ENCODE data around the gene CCDC188.
A peak's percentile ranks its signal among the peaks of the same experiment; 100 is the strongest.
"Not testable (repeated sequence)": the region's sequence is repeated elsewhere in the genome, so short reads cannot be mapped to it uniquely, and the experiment has no call there.

Gene CCDC188

DNA sequence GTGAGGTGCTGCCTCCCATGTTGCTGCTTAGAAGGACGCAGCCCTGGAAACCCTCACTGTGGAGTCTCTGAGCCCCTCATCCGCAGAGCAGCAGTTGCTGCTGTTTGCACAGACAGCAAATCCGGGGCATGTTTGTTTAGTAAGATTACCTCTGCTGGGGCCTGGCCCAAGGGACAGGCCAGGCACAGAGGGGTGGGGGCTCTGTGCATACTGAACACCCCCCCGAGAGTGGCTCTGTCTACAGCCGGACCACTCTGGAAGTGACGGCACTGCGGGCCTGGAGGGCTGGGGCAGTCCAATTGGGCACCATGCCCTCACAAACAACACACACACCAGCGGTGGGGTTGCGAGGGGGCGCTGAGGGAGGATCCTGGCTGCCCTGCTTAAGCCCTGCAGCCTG lies 22.9 kb upstream of the CCDC188 start:
- in situ Hi-C loops (cut with HindIII; ENCODE audit: low pct_ligation_motif_present, low pct_unique_long_range_greater_than_20kb, low sequenced_read_pairs), result no loop called here
- no peak for DNase-seq

DNA sequence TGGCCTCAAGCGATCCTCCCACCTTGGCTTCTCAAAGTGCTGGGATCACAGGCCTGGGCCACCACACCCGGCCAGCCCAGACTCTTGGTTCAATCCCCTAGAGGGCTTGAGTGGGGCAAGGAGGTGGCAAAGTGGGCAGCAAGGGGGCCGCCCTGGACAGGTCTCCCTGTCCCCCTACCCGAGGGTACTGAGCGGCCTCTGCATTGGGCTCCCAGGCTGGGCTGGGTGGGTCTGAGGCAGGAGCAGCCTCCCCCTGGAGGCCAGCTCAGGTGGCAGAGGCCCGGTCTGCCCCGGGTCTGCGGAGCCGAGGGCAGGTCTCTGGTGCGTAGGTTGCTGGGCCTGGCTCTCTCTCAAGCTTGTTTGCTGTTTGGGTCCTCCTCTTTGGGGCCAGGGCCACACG lies 22.4 kb upstream of the CCDC188 start:
- DNase-seq, result no peak
- in situ Hi-C loops (cut with HindIII; ENCODE audit: low pct_ligation_motif_present, low pct_unique_long_range_greater_than_20kb, low sequenced_read_pairs), result no loop called here

DNA sequence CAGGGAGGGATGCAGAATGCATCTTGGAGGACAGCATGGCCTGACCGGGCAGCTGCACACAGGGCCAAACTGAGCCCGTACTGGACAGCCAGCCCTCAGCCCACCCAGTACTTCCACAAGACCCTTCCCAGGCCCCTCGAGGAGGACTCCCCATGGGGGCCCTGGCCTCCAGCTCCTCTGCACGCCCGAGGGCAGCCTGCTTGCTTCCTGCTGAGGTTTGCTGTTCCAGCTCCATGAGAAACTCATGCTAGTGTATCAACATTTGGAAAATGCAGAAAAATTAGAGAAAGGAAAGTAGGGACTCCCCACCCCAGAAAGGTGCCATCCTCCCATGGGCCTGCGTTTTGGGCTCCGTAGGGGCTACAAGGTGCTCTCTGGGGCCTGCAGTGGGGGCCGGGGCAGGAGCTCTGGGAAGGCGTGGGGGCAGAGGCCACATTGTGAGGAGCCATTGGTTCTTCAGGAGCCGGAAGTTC lies 21.3 kb upstream of the CCDC188 start:
- DNase-seq, result no peak
- in situ Hi-C loops (cut with HindIII; ENCODE audit: low pct_ligation_motif_present, low pct_unique_long_range_greater_than_20kb, low sequenced_read_pairs), result no loop called here

DNA sequence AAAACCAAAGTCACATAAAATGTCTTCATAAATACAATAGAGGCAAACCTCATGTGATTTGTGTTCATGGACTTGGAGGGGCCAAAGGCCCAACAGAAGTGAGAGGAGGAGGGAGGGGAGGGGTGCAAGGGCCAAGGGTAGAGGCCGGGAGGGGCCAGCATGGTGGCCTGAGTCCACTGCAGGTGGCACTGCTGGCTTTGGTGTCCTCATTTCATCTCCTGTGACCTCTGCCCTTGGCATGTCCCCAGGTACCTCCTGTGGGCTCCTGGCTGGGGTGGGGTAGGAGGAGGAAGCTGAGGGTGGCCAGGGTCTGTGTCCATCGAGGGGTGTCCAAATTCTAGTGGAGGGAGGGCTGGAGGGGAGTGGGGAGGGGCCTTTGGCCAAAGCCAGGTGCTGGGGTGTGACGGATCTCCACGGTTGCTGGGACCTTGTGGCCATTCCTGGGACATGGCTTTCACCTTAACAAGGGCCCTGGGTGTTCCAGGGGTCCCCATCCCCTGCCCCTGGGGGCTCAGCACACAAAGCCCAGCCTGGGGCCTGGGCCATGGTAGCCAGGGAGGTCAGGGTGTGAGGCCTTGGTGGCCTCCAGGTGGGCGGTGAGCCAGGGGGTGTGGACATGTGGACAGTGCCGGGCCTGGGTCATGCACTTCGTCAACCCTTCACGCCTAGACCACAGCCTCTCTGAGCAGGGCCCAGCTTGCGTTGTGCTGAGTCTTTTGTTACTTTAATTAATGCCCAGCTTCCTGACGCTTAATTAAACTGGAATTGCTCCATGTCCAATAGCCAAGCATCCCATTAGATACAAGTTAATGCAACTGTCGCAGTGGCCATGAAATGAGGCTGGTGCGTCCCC lies 20.7 kb upstream of the CCDC188 start:
- no peak for DNase-seq
- in situ Hi-C loops (cut with HindIII; ENCODE audit: low pct_ligation_motif_present, low pct_unique_long_range_greater_than_20kb, low sequenced_read_pairs), result no loop called here

DNA sequence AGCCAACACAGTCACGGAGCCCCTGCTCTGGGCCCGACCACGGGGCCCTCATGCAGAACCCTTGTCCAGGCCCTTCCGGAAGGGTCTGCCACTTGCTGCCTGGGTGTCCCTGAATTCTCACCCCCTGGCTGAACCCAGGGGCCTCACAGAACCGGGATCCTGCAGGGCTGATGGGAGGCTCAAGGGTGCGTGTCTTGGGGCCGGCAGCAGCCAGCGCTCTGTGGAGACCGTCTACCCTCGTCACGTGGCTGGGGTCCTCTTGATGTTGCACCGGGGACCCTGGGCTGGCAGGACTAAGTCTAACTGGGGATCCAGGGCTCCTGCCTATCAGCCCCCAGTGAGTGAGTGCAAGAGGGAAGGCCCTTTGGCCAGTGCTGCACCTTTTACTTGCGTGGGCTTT lies 19.3 kb upstream of the CCDC188 start:
- in situ Hi-C loops (cut with HindIII; ENCODE audit: low pct_ligation_motif_present, low pct_unique_long_range_greater_than_20kb, low sequenced_read_pairs), result no loop called here
- DNase-seq, result no peak

DNA sequence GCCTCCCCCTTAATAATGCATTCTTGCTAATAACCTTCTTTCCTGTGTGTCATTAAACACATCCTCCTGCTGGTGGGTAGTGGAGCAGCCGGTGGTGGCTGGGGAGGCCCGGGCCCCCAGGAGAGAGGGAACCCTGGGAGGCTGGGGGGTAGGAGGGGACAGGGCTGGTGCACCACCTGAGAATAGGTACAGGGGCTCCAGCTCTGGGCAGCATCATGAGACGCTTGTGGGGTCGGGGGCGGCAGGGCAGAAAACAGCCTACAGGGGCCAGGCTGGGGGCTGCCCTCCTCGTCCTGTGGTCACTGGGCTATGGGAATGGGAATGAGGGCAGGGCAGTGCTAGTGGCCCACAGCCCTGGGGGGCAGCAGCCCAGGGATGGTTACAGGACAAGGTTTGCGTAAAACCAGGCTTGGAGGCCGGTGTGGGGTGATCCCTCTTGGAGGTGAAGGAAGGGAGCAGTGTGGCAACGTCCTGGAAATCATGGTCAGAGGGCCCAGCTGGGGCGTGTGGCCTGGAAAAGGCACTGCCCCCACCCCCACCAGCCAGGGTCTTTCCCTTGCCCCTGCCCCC lies 18.5 kb upstream of the CCDC188 start:
- DNase-seq, result no peak
- in situ Hi-C loops (cut with HindIII; ENCODE audit: low pct_ligation_motif_present, low pct_unique_long_range_greater_than_20kb, low sequenced_read_pairs), result no loop called here

DNA sequence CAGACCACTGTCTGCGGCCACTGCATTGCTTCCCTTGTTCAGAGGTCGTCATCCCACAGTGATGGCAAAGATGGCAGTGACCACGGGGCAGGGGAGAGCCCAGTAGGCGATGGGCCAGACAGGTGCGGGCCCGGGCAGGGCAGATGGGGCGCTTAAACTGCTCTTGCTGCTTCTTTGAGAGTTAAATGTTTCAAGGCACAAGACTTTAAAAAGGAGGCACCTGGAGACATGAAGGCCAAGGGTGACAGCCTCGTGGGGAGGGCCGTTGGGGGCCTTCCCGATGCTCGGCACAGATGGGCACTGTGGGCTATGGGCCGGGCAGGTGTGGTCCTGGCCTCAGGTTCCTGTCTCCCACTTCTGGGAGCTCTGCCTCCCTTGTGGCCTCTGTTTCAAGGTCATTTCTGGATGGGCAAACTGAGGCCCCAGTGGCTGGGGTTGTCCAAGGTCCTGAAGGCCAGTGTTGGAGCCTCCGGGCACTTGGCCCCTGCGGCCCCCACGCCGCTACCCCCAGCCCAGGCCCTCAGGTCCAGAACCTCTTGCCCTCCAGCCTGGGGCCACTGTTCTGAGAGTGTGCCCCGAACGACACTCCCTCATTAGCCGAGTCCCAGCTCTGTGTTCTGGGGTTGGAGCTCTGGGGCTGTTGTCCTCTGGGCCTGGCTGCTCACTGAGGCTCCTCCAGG lies 16.9 kb upstream of the CCDC188 start:
- in situ Hi-C loops (cut with HindIII; ENCODE audit: low pct_ligation_motif_present, low pct_unique_long_range_greater_than_20kb, low sequenced_read_pairs), result no loop called here
- DNase-seq, result no peak

DNA sequence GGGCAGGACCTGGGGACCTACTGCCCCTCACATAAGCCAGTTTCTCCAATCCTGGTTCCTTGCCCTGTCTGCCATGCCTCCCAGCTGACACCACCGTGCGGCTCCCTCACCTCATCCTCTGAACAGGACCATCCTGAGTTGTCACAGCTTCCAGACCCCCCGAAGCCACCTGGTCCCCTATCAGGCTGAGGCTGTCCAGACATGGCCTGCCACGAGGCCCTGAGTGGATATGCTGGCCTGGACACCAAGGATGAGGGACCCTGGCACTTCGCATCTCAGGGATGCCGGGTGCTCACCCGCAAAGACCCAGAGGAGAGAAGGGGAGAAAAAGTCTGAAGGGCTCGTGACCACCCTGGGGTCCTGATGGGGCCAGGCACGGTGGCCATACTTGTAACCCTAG lies 15.8 kb upstream of the CCDC188 start:
- no peak for DNase-seq
- in situ Hi-C loops (cut with HindIII; ENCODE audit: low pct_ligation_motif_present, low pct_unique_long_range_greater_than_20kb, low sequenced_read_pairs), result no loop called here

DNA sequence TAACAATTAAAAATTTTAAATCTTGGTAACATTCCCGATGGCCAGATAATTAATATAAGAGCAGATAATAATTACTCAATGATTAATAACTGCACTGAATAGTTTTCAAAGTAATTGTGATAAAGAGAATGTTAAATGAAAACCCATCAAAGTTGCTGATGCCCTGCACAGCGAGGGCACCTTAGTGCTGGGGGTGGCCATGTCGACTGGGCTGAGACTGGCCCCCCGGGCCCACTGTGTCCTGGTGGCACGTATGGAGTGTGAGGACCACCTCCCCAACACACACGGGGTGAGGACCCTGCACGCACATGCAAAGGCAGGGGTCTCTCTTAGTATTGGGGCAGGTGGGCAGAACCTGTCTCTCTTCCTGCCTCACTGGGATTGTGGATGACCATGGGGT lies 15.1 kb upstream of the CCDC188 start:
- no peak for DNase-seq
- in situ Hi-C loops (cut with HindIII; ENCODE audit: low pct_ligation_motif_present, low pct_unique_long_range_greater_than_20kb, low sequenced_read_pairs), result no loop called here

DNA sequence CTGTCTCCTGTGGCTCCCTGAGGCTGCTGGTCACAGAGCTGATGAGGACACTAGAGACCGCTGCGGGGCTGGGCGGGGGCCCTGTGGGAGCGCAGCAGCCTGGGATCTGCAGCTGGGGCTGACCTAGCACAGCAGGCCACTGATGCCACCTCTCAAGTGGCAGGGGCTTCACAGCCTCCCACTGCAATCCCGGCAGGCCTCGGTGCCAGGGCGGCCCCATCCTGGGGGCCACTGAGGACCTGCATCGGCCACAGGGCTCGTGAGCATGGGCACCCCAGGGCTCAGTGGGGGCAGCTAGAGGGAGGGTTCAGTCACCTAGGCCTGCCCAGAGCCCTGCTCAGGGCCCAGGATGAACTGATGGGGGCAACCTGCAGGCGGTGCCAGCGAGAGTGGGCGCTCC lies 14.6 kb upstream of the CCDC188 start:
- in situ Hi-C loops (cut with HindIII; ENCODE audit: low pct_ligation_motif_present, low pct_unique_long_range_greater_than_20kb, low sequenced_read_pairs), result no loop called here
- DNase-seq, result no peak

DNA sequence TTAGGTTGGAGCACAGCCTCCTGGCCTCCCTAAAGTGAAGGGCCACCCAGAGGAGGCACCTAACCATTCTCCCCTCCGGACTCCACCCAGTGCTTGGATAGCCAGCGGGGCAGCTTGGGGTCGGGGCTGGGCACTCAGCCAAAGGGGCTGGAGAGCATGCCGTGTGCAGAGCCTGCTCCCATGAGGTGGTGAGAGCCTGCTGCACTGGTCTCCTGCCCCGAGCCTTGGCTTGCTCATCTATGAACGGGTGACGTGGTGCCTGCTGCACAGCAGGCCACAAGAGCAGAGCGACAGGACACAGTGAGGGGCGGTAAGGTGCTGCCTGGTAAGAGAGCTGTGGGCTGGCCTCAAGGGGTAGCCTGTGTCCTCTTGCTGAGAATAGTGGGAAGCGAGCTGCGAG lies 14.0 kb upstream of the CCDC188 start:
- in situ Hi-C loops (cut with HindIII; ENCODE audit: low pct_ligation_motif_present, low pct_unique_long_range_greater_than_20kb, low sequenced_read_pairs), result no loop called here
- no peak for DNase-seq

DNA sequence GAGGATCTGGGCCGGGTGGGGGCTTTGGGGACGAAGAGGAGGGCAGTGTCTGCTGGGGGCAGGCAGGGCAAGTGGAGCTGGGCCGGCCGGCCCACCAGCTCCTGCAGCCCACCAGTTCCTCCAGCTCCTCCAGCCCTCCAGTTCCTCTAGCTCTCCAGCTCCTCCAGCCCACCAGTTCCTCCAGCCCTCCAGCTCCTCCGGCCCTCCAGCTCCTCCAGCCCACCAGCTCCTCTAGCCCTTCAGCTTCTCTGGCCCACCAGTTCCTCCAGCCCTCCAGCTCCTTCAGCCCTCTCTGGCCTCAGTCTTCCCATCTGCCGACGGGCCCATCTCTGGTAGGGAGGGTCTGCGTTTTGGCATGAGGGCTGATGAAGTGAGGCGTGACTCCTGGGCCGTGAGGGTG lies 9.2 kb upstream of the CCDC188 start:
- no peak for DNase-seq
- in situ Hi-C loops (cut with HindIII; ENCODE audit: low pct_ligation_motif_present, low pct_unique_long_range_greater_than_20kb, low sequenced_read_pairs), result no loop called here

DNA sequence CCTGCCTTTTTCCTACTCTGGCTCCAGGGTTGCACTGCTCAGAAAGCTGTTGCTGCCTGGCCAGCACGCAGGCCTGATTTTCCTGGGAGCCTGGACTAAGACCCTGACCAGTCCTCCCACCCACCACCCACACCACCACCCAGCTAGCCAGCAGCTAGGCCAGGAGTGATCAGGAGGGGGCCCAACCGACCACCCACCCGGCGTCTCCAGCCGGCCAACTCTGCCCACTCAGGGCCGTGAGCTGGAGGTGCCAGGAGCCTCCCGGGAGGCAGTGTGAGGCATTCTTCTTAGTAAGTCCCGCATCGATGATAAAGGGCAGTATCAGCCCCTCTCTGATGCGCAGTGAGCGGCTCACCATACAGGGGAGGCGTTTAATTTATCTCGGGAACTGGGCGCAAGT lies 8.7 kb upstream of the CCDC188 start:
- in situ Hi-C loops (cut with HindIII; ENCODE audit: low pct_ligation_motif_present, low pct_unique_long_range_greater_than_20kb, low sequenced_read_pairs), result not testable (repeated sequence)

DNA sequence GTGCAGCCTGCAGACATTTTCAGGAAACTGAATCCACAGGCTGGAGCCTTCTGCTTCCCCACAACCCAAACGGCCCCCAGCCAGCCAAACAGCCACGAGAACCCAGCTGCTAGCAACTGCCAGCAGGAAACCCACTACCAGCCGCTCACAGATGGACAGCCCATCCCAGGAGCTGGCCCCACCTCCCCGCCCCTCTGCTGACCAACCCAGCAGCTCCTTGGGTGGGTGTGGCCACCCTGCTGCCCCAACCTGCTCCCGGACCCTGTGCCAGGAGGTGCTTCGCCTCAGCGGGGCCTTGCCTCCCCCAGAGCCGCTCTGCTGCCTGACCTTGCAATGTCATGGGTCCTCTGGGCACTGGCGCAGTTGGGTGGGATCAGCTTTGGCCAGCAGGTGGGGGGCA lies 8.2 kb upstream of the CCDC188 start:
- in situ Hi-C loops (cut with HindIII; ENCODE audit: low pct_ligation_motif_present, low pct_unique_long_range_greater_than_20kb, low sequenced_read_pairs), result no loop called here
- no peak for DNase-seq

More for the DNA sequence above, 8.7 kb upstream of the CCDC188 start:
- DNase-seq, result not testable (repeated sequence)

DNA sequence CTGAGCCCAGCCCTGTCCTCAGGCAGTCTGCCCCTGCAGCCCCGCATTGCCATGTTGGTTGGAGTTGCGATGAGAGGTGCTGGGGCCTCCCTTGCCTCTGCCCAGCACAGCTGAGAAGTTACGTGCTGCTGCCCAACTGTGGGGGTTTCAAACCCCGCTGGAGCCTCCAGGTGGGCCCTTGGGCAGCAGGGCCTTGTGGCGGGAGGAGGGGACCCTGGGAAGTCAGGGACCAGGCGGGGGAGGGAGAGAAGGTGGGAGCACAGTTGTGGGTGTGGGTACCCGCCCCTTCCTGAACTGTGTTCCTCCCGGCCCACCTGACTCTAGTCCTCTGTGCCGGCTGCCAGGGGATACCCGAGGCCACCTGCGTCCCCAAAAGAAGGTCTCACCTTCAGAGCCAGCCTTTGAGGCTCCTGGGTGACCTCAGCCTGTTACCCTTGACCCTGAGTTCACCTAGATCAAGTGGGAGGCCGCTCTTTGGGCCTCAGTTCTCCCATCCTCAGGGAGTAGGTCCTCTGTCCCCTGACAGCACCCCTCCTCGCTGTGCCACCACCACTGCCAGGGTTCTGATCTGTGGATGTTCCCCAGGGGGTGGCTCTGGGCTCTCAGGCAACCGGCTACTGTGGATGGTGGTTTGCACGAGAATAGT lies 7.7 kb upstream of the CCDC188 start:
- in situ Hi-C loops (cut with HindIII; ENCODE audit: low pct_ligation_motif_present, low pct_unique_long_range_greater_than_20kb, low sequenced_read_pairs), result no loop called here

DNA sequence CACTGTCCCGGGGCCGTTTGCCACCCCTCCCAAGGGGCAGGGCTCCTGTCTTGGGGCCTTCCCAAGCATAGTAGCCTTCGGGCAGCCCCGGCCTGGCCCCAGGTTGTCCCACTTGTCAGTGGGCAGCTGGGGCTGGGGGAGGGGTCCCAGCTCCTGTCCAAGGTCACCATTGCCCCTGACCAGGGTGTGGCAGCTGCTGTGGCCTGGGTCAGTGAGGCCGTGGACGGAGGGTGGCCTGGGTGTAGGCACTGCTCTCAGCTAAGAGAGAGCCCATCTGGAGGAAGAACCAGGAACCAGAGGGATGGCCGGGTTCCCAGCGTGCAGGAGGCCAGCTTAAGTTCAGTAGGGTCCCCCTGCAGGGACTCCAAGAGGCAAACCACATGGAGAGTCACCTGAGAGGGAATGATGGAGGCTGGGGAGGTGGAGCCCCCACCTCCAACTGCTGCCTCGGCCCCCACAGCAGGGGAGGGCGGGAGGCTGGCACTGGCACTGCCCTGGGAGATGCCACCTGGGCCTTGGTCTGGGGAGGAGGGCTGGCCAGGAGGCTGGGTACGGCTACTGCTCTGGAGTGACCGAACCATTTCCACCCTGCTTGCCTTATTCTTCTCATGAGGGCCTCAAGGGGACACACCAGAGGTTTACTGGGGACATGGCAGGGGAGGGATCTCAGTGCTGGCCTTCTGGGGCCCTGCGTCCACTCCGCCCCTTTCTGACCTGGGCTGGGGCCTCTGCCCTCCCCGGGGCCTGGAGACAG lies 6.8 kb upstream of the CCDC188 start:
- DNase-seq, result no peak

More for the DNA sequence above, 7.7 kb upstream of the CCDC188 start:
- DNase-seq, result no peak

DNA sequence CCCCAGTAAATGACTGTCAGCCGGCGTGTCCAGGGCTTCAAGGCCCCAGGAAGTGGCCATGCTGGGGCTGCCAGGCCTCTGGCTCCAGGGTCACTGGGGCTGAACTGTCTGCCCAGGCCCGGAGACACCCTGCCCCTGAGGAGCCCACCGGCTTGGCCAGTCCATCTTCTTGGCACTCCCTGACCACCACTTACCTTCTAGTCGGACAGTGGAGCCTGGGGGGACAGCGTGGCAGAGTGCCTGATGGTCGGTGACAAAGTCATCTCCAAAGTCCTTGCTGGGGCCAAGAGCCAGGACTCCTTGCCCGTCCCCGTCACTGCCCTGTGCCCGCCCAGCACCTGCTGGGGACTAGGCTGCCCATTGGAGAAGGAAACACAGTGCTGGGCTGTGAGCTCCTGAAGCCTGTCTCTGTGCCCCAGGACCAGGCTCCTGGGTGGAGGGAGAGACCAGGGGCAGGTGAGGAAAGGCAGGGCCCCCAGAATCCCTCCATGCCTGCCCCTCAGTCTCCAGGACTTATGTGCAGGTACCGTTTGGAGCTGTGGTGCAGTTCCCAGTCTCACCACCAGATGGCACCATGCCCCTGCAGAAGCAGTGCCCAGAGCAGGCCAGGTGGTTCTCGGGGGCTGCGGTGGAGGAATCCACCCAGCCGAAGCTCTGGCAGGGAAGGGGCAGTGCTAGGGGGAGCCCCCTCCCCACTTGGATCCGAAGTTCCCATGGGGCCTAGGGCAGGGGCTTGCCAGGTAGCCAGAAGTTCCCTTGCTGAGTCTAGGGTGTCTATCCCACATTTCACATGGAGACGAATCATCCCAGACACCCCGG lies 6.0 kb upstream of the CCDC188 start:
- in situ Hi-C loops (cut with HindIII; ENCODE audit: low pct_ligation_motif_present, low pct_unique_long_range_greater_than_20kb, low sequenced_read_pairs), result no loop called here
- peak; percentile 72 for DNase-seq

More for the DNA sequence above, 6.8 kb upstream of the CCDC188 start:
- in situ Hi-C loops (cut with HindIII; ENCODE audit: low pct_ligation_motif_present, low pct_unique_long_range_greater_than_20kb, low sequenced_read_pairs), result no loop called here

DNA sequence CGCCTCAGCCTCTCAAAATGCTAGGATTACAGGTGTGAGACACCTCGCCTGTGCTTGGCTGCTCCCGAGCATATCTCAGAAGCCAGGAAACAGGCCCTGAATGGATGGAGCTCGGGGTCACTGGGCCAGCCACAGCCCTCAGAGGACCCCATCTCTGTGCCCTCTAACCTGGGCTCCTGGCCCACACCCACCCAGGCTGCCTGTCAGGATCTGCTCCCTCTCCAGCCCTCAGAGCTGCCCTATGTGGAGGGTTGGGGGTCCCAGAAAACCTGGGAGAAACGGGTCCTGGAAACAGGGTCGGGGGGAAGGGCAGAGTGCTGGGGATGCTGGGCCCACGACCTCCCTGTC lies 5.2 kb upstream of the CCDC188 start:
- in situ Hi-C loops (cut with HindIII; ENCODE audit: low pct_ligation_motif_present, low pct_unique_long_range_greater_than_20kb, low sequenced_read_pairs), result no loop called here
- DNase-seq, result no peak
